Karpas-422 (cell line): ENCODE results near the gene SDHD. TPM values are rescaled to one million over a fixed set of nuclear protein-coding genes. Genes with fewer than 3 reads are reported as not detected.
A peak's percentile ranks its signal among the peaks of the same experiment; 100 is the strongest.
"Not testable (repeated sequence)": the region's sequence is repeated elsewhere in the genome, so short reads cannot be mapped to it uniquely, and the experiment has no call there.

Experiments used
- DNase-seq: peaks from one replicate; pipeline ENCODE4 v3.0.0-alpha.2; 2015
- H2AFZ ChIP-seq: fragments of 200-600 bp; sonication (generic); 2 replicates; pipeline ENCODE4 v1.6.1; 2014; ENCODE audit warnings: antibody characterized with exemption, low read length, mixed read lengths
- H3K27ac ChIP-seq: fragments of 200-600 bp; sonication (generic); 2 replicates; pipeline ENCODE4 v1.5.1; 2014; ENCODE audit warnings: mild to moderate bottlenecking, low read length, moderate library complexity
- H3K27me3 ChIP-seq: fragments of 200-600 bp; sonication (generic); 2 replicates; pipeline ENCODE4 v1.6.1; 2014; ENCODE audit warnings: low read length, mixed read lengths
- H3K36me3 ChIP-seq: fragments of 200-600 bp; sonication (generic); 2 replicates; pipeline ENCODE4 v1.6.1; 2014; ENCODE audit warnings: low read length, mixed read lengths; ENCODE audit not compliant: insufficient read depth
- H3K4me1 ChIP-seq: fragments of 200-600 bp; sonication (generic); 2 replicates; pipeline ENCODE4 v1.6.1; 2014; ENCODE audit warnings: mild to moderate bottlenecking, low read length, mixed read lengths
- H3K4me2 ChIP-seq: fragments of 200-600 bp; sonication (generic); 2 replicates; pipeline ENCODE4 v1.6.1; 2014; ENCODE audit warnings: low read length, low read depth, mild to moderate bottlenecking; ENCODE audit not compliant: poor library complexity, severe bottlenecking
- H3K4me3 ChIP-seq: fragments of 200-600 bp; sonication (generic); 2 replicates; pipeline ENCODE4 v1.5.1; 2014; ENCODE audit warnings: mild to moderate bottlenecking, antibody characterized with exemption, low read length, mixed read lengths
- H3K79me2 ChIP-seq: fragments of 200-600 bp; sonication (generic); 2 replicates; pipeline ENCODE4 v1.6.1; 2014; ENCODE audit warnings: mild to moderate bottlenecking, low read length, mixed read lengths
- H3K9ac ChIP-seq: fragments of 200-600 bp; sonication (generic); 2 replicates; pipeline ENCODE4 v1.6.0; 2014; ENCODE audit warnings: low read length
- H3K9me2 ChIP-seq: fragments of 200-600 bp; sonication (generic), shearing (Covaris generic); replicated peaks from 2 replicates; pipeline ENCODE4 v1.6.0; 2014; ENCODE audit warnings: mild to moderate bottlenecking, low read length, moderate library complexity; ENCODE audit not compliant: insufficient read depth
- H3K9me3 ChIP-seq: fragments of 300-700, 200-600 bp; sonication (generic); 2 replicates; pipeline ENCODE4 v1.6.1; 2014; ENCODE audit warnings: low read length, mixed read lengths
- H4K20me1 ChIP-seq: fragments of 200-600 bp; sonication (generic); 2 replicates; pipeline ENCODE4 v1.6.1; 2014; ENCODE audit warnings: mild to moderate bottlenecking, antibody characterized with exemption, low read length, low read depth; ENCODE audit not compliant: insufficient read depth
- total RNA-seq: library from RNA; depleted of rRNA; stranded (reverse); fragments of >200 nt; shearing (Covaris generic); gene quantifications from 2 replicates; pipeline ENCODE4 v1.2.3, GENCODE V29; 2014; ENCODE audit warnings: low replicate concordance

Gene SDHD
- total RNA-seq, 1 experiment from 2014 or later = 79.6 TPM

DNA sequence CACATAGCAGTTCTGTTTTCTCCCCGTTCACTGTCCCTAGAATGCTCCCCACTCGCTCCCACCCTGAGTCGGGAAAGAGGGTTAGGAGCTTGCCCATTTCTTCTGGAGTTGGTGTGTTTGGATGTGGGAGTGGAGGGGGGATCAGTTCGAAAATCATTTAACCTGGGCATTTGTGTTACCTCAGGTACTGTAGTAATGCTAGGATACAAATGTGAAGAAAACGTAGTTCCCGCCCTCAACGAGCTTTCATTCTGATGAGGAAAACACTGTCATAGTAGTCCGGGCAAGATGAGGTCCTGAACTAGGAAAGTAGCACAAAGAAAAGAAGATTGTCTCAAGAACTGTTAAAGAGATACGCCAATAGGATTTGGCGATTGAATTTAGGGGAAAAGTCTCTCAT is 539 bp downstream of the SDHD start:
- Histone ChIP-seq H4K20me1 (no peaks in the 10 kb centered on the region), H3K36me3 (peaks cover 28% of the 10 kb centered on the region), H2AFZ (no peak overlapping the region), H3K27me3 (no peaks in the 10 kb centered on the region), H3K9ac (peak overlapping the region; percentile 92), H3K4me1 (peaks cover 22% of the 10 kb centered on the region), H3K27ac (peak overlapping the region; percentile 54; the same call in 1 of the 2 replicates), H3K4me2 (peak overlapping the region; percentile 80), H3K4me3 (peak overlapping the region; percentile 92), H3K9me2 (no peaks in the 10 kb centered on the region), H3K9me3 (no peaks in the 10 kb centered on the region), H3K79me2 (peaks cover 57% of the 10 kb centered on the region)
- DNase-seq = peak; percentile 52

DNA sequence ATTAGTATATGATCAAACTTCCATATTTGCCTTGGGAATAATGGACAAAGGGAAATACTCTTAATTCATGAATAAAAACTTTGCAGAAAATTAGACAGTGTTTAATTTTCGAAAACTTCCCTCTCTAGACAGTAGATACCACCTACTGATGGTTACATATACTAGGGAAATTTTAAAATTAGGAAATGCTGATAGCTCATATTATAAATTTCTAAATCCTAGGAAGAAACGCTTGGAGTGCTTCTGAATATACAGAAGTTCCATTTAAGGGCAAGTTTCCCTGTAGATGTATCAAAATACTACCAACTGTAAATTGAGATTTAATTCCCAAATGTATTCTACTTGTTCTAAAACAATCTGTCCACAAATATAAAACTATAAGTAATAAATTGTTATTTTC is 8.6 kb downstream of the SDHD start:
- not testable (repeated sequence) for H3K4me2 ChIP-seq, H3K4me3 ChIP-seq, H2AFZ ChIP-seq, H3K36me3 ChIP-seq, H3K9me3 ChIP-seq, H3K79me2 ChIP-seq, H3K9me2 ChIP-seq, H3K27me3 ChIP-seq, H3K4me1 ChIP-seq, DNase-seq, H4K20me1 ChIP-seq, H3K27ac ChIP-seq, H3K9ac ChIP-seq

DNA sequence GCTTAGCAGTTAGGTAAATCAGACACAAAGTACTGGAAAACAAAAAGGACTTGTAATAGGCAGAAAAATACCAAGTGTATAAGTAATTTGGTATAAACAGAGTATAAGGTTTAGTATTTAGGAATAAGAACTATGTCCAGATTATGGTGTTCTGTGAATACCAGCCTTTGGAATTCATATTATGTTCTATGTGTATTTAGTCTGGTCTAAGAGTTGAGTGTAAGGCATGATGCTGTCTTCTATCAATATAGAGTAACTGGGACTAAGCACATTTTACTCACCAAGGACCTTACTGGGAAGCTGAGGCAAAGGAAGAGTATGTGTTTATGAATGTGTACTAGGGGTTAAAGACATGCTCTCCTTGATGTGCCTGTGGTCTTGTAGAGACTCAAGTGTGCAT is 9.5 kb downstream of the SDHD start:
- no peaks in the 10 kb centered on the region for H3K9me3 ChIP-seq
- no peak overlapping the region for H3K4me3 ChIP-seq
- H3K36me3 ChIP-seq = 0 out of 2 replicates have a peak, but pooled peaks cover 4% of the 10 kb centered on the region
- H3K79me2 ChIP-seq = 0 out of 2 replicates have a peak, but pooled peaks cover 4% of the 10 kb centered on the region
- no peaks in the 10 kb centered on the region for H3K9me2 ChIP-seq
- H2AFZ ChIP-seq = no peak overlapping the region
- H3K27me3 ChIP-seq = no peaks in the 10 kb centered on the region
- no peak overlapping the region for H3K9ac ChIP-seq
- no peak for DNase-seq
- H4K20me1 ChIP-seq = no peaks in the 10 kb centered on the region
- H3K27ac ChIP-seq = no peak overlapping the region
- H3K4me2 ChIP-seq = no peak overlapping the region
- no peaks in the 10 kb centered on the region for H3K4me1 ChIP-seq

DNA sequence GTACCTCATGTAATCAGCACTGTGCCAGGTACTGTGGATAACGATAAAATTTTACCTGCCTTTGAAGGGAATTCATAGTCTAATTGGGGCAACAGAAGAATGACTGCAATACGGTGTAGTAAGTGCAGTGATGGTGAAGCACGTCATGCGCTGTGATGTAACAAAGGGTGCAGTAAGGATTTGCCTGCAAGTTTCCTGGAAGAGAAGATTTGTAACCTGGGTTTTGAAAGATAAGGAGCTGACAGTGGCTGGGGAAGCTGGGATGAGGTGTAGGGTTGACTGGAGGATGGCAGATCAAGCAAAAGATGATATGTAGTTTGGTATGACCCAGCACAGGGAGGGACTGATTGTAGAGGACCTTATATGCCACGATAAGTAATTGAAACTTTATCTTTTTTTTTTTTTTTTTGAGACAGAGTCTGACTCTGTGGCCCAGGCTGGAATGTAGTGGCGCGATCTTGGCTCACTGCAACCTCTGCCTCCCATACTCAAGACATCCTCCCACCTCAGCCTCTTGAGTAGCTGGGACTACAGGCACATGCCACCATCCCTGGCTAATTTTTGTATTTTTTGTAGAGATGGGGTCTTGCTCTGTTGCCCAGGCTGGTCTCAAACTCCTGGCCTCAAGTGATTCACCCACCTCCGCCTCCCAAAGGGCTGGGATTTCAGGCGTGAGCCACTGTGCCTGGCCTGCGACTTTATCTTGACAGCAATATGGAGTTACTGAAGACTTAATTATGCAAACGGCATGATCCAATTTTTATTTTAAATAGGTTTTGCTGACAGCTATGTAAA is 11.3 kb downstream of the SDHD start:
- no peaks in the 10 kb centered on the region for H3K27me3 ChIP-seq
- H3K9ac ChIP-seq = no peak overlapping the region
- H3K4me2 ChIP-seq = no peak overlapping the region
- H2AFZ ChIP-seq = no peak overlapping the region
- H3K4me1 ChIP-seq = no peaks in the 10 kb centered on the region
- no peak overlapping the region for H3K27ac ChIP-seq
- no peaks in the 10 kb centered on the region for H3K79me2 ChIP-seq
- no peaks in the 10 kb centered on the region for H3K9me2 ChIP-seq
- no peaks in the 10 kb centered on the region for H3K36me3 ChIP-seq
- no peak overlapping the region for H3K4me3 ChIP-seq
- no peaks in the 10 kb centered on the region for H3K9me3 ChIP-seq
- no peak for DNase-seq
- no peaks in the 10 kb centered on the region for H4K20me1 ChIP-seq

DNA sequence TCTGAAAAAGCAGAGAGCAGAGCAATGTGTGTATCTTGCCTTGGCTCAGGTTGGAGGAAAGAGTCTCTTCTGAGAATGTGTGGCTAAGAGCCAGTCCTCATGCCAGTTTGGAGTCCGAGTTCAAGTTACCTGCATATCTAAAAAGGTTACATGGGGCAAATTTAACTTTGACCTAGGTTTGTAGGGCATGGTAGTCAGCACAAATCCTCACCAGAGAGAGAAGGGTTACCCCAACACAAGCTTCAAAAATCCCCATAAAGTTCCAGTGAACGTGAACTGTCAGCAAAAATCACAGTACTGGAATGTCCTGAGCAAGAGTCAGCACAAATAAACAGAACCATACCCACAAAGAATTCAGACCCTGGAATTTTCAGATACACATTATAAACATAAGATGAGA is 13.8 kb downstream of the SDHD start:
- no peak overlapping the region for H2AFZ ChIP-seq
- H3K9me2 ChIP-seq = no peaks in the 10 kb centered on the region
- H3K79me2 ChIP-seq = no peaks in the 10 kb centered on the region
- no peaks in the 10 kb centered on the region for H3K27me3 ChIP-seq
- H3K4me3 ChIP-seq = no peak overlapping the region
- H3K9ac ChIP-seq = no peak overlapping the region
- no peak overlapping the region for H3K4me2 ChIP-seq
- H3K4me1 ChIP-seq = no peaks in the 10 kb centered on the region
- H3K9me3 ChIP-seq = no peaks in the 10 kb centered on the region
- H3K27ac ChIP-seq = no peak overlapping the region
- no peaks in the 10 kb centered on the region for H4K20me1 ChIP-seq
- no peak for DNase-seq
- H3K36me3 ChIP-seq = no peaks in the 10 kb centered on the region

DNA sequence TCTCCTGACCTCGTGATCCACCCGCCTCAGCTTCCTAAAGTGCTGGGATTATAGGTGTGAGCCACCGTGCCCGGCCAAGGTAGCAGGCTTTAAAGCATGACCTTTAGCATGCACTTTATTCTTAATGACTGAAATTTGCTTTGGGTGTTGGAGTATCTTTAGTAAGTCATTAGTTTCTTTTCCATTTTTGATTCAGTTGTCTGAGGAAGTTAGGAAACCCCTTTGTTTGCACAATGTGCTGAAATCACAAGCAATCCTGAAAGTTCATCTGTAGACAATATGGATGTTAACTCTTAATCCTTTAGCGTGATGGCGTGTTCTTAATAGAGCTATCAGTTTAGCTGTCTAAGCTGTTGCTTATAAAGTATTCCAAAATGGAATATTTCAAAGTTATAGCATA is 16.8 kb downstream of the SDHD start:
- H3K4me2 ChIP-seq = no peak overlapping the region
- H2AFZ ChIP-seq = no peak overlapping the region
- H3K79me2 ChIP-seq = no peaks in the 10 kb centered on the region

DNA sequence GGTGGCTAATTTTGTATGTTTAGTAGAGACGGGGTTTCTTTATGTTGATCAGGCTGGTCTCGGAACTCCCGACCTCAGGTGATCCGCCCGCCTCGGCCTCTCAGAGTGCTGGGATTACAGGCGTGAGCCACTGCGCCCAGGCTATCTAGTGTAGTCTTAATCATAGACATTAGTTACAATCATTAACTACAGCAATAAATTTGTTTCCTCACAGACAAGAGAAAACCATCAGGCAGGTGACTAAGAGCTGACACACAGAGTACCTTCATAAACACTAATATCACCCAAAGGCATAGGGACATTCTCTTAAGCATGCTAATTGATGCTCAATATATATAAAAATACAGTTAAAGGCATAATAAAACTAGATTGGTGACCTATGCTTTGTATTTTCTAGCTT is 19.4 kb downstream of the SDHD start:
- H3K4me3 ChIP-seq = no peak overlapping the region
- no peaks in the 10 kb centered on the region for H3K27me3 ChIP-seq
- no peaks in the 10 kb centered on the region for H3K4me1 ChIP-seq
- H3K4me2 ChIP-seq = no peak overlapping the region
- no peak overlapping the region for H2AFZ ChIP-seq
- no peaks in the 10 kb centered on the region for H3K9me3 ChIP-seq
- no peak for DNase-seq
- H4K20me1 ChIP-seq = no peaks in the 10 kb centered on the region
- H3K27ac ChIP-seq = no peak overlapping the region
- H3K9me2 ChIP-seq = no peaks in the 10 kb centered on the region
- no peaks in the 10 kb centered on the region for H3K79me2 ChIP-seq
- no peaks in the 10 kb centered on the region for H3K36me3 ChIP-seq
- H3K9ac ChIP-seq = no peak overlapping the region

More for the DNA sequence above, 16.8 kb downstream of the SDHD start:
- Histone ChIP-seq H3K36me3 (no peaks in the 10 kb centered on the region), H4K20me1 (no peaks in the 10 kb centered on the region), H3K9ac (no peak overlapping the region), H3K9me3 (no peaks in the 10 kb centered on the region), H3K27ac (no peak overlapping the region), H3K4me3 (no peak overlapping the region), H3K27me3 (no peaks in the 10 kb centered on the region), H3K4me1 (no peaks in the 10 kb centered on the region), H3K9me2 (no peaks in the 10 kb centered on the region)
- no peak for DNase-seq

DNA sequence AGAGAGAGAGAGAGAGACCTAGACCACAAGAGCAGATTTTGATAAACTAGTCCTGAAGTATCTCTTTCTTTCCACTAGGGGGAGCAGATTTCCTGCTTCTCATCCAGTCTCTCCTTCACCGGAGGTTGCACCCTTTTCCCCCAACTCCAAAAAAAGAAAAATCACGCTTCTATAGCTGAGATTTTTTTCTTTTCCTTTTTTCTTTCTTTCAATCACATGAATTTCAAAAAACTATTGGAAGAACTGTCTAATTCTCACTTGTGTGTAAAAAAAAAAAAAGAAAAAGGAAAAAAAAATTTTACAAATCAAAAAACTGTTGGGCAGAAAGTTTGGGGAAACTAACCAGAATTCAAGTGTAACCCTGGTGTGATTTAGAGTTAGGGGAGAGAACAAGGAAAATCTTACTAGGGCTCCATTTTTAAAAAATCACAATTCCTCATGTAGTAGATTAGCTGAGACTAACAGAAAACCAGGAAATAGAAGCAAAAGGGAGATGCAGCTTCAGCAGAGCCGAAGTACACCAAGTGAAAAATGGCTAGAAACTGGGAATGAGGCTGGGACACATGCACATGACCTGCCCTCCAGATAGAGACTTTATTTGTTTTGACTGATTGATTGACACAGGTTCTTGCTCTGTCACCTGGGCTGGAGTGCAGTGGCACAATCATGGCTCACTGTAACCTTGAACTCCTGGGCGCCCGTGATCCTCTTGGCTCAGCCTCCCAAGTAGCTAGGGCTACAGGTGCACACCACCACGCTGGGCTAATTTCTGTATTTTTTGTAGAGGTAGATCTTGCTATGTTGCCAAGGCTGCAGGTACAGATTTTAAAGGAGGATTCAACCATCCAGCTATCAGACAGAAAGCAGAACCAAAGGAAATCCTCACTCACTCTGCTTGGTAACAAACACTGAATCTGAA is 27.1 kb downstream of the SDHD start:
- no peak overlapping the region for H3K27ac ChIP-seq

More for the DNA sequence above, 27.1 kb downstream of the SDHD start:
- Histone ChIP-seq H4K20me1 (no peaks in the 10 kb centered on the region), H3K9me3 (no peaks in the 10 kb centered on the region), H3K9ac (no peak overlapping the region), H3K4me2 (peak overlapping the region; percentile 45), H3K79me2 (no peaks in the 10 kb centered on the region), H3K27me3 (no peaks in the 10 kb centered on the region), H3K9me2 (no peaks in the 10 kb centered on the region), H3K4me3 (no peak overlapping the region), H3K4me1 (no peaks in the 10 kb centered on the region), H2AFZ (no peak overlapping the region), H3K36me3 (no peaks in the 10 kb centered on the region)
- DNase-seq = peak; percentile 74
